ENCODE measurements around the gene NPC1.

DNA sequence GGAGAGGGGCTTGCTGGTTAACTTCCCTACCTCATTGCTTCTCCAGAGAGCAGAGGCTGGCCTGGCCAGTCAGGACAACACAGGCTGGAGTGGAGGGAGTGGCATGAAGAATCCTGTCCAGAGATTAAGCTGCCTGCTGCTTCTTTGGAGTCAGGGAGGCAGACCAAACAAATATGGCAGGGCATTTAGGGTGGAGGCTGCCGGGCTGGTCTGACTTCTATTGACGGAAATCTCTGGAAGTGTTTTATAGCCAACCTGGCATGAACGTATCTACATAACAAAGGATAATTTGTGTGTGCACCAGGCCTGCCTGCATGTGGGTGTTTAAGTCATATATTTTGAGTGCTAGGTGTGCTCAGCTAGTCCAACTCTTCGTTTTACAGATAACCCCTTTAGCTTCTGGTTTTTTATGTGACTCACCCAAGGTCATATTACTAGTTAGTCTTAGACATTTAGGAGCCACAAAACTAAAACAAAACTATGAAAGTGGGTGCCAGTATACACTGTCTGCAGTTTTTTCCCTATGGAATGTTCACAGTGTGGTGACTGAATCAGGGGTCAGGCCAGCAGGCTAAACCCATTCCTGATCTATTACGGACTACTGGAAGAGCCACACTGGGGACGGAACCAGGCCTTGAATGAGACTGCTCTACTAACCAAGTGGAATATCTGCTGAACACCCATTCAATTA is 5.5 kb downstream of the NPC1 start:
- TF ChIP-seq, protein P1, sequence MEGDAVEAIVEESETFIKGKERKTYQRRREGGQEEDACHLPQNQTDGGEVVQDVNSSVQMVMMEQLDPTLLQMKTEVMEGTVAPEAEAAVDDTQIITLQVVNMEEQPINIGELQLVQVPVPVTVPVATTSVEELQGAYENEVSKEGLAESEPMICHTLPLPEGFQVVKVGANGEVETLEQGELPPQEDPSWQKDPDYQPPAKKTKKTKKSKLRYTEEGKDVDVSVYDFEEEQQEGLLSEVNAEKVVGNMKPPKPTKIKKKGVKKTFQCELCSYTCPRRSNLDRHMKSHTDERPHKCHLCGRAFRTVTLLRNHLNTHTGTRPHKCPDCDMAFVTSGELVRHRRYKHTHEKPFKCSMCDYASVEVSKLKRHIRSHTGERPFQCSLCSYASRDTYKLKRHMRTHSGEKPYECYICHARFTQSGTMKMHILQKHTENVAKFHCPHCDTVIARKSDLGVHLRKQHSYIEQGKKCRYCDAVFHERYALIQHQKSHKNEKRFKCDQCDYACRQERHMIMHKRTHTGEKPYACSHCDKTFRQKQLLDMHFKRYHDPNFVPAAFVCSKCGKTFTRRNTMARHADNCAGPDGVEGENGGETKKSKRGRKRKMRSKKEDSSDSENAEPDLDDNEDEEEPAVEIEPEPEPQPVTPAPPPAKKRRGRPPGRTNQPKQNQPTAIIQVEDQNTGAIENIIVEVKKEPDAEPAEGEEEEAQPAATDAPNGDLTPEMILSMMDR (IDR thresholded peaks at IDR 0.05) = no peak
- TF ChIP-seq, protein P2, sequence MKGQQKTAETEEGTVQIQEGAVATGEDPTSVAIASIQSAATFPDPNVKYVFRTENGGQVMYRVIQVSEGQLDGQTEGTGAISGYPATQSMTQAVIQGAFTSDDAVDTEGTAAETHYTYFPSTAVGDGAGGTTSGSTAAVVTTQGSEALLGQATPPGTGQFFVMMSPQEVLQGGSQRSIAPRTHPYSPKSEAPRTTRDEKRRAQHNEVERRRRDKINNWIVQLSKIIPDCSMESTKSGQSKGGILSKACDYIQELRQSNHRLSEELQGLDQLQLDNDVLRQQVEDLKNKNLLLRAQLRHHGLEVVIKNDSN (CRISPR knock-in tag; IDR thresholded peaks at IDR 0.05) = no peak
- TF ChIP-seq CBFB (CRISPR knock-in tag; IDR thresholded peaks at IDR 0.05; ENCODE audit: low read depth) = no peak
- TF ChIP-seq, protein P3, sequence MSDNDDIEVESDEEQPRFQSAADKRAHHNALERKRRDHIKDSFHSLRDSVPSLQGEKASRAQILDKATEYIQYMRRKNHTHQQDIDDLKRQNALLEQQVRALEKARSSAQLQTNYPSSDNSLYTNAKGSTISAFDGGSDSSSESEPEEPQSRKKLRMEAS (CRISPR knock-in tag; IDR thresholded peaks at IDR 0.05) = no peak
- TF ChIP-seq ESRRA (CRISPR knock-in tag; IDR thresholded peaks at IDR 0.05; ENCODE audit: borderline replicate concordance) = no peak
- no peak for TF ChIP-seq MXD4 (CRISPR knock-in tag; IDR thresholded peaks at IDR 0.05; ENCODE audit: borderline replicate concordance)
- TF ChIP-seq, protein P4, sequence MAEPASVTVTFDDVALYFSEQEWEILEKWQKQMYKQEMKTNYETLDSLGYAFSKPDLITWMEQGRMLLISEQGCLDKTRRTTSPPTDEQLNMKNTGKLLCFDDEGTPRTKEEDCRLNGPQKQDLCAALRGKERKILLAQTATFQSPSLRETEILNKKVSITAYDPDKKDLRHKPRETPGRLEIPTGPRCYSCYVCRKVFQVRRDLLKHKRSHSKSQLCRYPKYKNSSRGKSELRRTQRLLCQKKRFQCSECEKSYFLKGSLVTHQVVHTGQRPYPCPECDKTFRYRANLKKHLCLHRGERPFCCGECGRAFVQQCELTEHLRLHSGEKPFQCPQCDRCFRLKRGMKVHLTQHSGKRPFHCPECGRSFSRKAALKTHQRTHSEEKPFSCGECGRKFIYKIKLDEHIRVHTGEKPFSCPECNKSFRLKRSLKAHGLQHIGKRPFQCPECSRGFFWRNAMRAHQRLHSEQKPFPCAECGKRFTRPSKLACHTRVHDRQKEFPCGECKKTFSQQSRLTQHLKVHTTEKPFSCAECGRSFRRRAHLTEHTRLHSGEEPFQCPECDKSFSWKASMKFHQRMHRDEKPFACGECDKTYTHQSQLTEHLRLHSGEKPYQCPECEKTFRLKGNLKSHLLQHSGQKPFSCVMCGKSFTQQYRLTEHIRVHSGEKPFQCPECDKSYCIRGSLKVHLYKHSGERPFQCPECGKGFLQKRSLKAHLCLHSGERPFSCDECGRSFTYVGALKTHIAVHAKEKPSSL (CRISPR knock-in tag; conservative IDR thresholded peaks at IDR 0.05) = no peak
- TF ChIP-seq, protein P5, sequence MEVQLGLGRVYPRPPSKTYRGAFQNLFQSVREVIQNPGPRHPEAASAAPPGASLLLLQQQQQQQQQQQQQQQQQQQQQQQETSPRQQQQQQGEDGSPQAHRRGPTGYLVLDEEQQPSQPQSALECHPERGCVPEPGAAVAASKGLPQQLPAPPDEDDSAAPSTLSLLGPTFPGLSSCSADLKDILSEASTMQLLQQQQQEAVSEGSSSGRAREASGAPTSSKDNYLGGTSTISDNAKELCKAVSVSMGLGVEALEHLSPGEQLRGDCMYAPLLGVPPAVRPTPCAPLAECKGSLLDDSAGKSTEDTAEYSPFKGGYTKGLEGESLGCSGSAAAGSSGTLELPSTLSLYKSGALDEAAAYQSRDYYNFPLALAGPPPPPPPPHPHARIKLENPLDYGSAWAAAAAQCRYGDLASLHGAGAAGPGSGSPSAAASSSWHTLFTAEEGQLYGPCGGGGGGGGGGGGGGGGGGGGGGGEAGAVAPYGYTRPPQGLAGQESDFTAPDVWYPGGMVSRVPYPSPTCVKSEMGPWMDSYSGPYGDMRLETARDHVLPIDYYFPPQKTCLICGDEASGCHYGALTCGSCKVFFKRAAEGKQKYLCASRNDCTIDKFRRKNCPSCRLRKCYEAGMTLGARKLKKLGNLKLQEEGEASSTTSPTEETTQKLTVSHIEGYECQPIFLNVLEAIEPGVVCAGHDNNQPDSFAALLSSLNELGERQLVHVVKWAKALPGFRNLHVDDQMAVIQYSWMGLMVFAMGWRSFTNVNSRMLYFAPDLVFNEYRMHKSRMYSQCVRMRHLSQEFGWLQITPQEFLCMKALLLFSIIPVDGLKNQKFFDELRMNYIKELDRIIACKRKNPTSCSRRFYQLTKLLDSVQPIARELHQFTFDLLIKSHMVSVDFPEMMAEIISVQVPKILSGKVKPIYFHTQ (CRISPR knock-in tag; IDR thresholded peaks at IDR 0.05) = no peak
- no peak for TF ChIP-seq NR2C2 (CRISPR knock-in tag; IDR thresholded peaks at IDR 0.05)
- TF ChIP-seq SMAD3 (CRISPR knock-in tag; IDR thresholded peaks at IDR 0.05; ENCODE audit: borderline replicate concordance) = no peak
